ENCODE measurements around the gene TULP1.
A peak's percentile ranks its signal among the peaks of the same experiment; 100 is the strongest.
"Not testable (repeated sequence)": the region's sequence is repeated elsewhere in the genome, so short reads cannot be mapped to it uniquely, and the experiment has no call there.

Gene TULP1

DNA sequence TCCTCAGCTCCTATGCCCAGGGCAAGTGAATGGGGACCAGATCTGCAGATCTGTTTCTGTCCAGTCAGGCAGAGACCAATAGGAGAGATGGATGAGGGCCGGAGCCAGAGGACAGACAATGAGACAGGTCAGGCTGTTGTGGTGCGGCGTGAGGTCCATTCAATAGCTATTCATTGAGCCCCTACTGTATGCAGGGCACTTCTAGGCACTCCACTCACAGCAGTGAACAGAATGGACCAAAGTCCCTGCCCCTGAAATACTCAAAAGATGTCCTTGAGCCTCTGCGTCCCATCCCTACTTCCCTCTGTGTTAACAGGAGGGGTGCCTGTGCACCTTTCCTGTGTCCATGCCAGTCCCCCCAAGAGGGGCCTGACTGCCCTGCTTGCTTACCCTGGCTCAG is 8.5 kb upstream of the TULP1 start:
- no peak for DNase-seq (ENCODE audit: low read depth)

DNA sequence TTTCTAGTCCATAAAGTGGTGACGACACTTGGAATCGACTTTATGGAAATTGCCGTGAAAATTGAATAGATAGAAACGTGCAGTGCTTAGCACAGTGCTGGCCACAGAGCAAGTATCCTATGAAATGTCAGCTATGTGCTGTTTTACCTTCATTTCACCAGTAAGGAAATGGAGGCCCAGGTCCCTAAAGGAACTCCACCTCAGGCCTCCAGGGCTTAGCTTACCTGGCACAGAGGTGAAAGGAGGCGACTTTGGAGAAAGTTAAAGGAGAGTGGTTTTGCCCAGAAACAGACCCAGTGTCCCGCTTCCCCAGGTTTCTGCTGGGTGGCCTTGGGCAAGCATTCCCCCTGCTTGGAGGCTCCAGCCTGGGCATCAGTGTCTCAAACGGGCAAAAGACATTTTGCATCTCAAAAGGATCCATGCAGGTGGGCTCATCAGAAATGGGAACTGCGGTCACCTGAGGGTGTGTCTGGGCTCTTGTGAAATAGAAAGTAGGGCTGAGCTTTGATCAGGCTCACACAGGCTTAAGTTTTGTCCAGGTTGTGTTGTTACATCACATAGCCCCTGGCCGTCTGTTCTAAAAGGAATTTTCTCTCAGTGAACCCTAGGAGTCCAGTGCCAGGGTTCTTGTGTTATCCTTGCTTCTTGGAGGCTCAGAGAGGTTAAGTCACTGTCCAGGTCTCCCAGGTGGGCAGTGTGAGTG is 6.8 kb upstream of the TULP1 start:
- DNase-seq (ENCODE audit: low read depth): no peak

- no peak for DNase-seq (ENCODE audit: low read depth)
These were observed 6.0 kb upstream of the TULP1 start for GRCh38 chr6:35518566-35519312.

DNA sequence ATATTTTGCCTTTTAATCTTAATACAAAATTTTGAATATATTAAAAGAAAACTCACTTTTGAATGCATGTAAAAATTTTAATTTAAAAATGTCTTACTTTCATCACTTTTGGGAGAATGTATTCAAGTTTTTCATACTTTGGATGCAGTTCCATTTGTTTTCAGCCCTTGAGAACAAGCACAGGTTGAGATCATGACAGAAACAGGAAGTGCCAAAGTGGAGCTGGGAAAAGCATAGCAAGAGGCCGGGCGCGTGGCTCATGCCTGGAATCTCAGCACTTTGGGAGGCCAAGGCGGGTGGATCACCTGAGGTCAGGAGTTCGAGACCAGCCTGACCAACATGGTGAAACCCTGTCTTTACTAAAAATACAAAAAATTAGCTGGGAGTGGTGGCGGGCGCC is 5.3 kb upstream of the TULP1 start:
- DNase-seq (ENCODE audit: low read depth): not testable (repeated sequence)

DNA sequence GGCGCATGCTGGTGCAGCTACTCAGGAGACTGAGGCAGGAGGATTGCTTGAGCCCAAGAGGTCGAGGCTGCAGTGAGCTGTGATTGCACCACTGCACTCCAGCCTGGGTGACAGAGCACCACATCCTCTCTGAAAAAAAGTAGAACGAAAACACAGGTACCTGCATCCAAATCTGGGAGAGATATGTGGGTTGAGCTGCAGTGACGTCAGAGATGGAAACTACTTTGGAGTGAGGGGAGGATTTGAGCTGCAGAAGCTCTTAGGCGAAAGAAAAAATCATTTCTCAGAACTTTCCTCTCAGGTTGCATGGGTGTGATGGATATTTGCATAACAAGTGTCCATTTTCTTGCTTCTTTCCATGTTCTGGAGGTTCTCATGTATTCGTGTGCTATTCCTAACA is 4.0 kb upstream of the TULP1 start:
- DNase-seq (ENCODE audit: low read depth): no peak

DNA sequence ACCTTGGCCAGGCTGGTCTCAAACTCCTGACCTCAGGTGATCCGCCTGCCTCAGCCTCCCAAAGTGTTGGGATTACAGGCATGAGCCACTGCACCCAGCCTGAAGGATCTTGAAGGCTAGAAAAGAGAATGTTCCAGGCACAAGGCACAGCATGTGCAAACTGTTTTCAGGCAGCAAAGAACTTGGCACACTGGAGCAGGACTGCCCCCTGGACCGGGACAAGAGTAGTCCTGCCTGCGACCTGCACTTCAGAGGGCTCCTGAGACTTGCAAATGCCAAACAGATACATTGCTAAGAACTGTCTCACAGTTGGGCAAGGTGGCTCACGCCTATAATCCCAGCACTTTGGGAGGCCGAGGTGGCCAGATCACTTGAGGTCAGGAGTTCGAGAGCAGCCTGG is 3.2 kb upstream of the TULP1 start:
- DNase-seq (ENCODE audit: low read depth): not testable (repeated sequence)

GRCh38 chr6:35514587-35514986 is 1.9 kb upstream of the TULP1 start:
- no peak for DNase-seq (ENCODE audit: low read depth)

GRCh38 chr6:35512006-35512405 is 690 bp downstream of the TULP1 start:
- no peak for DNase-seq (ENCODE audit: low read depth)

GRCh38 chr6:35511562-35511941 is 1.1 kb downstream of the TULP1 start:
- DNase-seq (ENCODE audit: low read depth): no peak

- no peak for DNase-seq (ENCODE audit: low read depth)
These were observed 1.7 kb downstream of the TULP1 start for GRCh38 chr6:35510916-35511561.

DNA sequence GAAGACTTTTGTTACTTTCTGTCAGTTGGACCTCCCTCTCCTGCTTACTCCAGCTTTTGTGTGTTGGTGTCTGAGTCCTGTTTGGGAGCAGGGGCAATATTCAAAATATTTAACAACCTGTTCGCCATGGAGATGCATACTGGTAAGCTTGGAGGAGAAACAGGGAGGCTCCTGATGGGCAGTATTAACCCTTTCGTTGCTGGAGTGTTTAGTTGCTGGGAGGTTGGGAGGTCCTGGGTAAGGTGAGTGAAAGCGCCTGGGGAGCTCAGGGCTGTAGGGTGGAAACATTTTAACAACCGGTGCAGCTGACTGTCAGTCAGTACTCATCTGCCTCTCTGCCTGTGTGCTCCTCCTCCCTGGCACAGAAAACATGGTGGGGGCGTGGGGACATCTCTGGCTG is 4.2 kb downstream of the TULP1 start:
- no peak for DNase-seq (ENCODE audit: low read depth)

- no peak for DNase-seq (ENCODE audit: low read depth)
These were observed 4.7 kb downstream of the TULP1 start for GRCh38 chr6:35508027-35508426.

GRCh38 chr6:35507221-35507620 is 5.5 kb downstream of the TULP1 start:
- DNase-seq (ENCODE audit: low read depth): no peak

- DNase-seq (ENCODE audit: low read depth): no peak
These were observed 6.2 kb downstream of the TULP1 start for GRCh38 chr6:35506536-35506935.

GRCh38 chr6:35505999-35506412 is 6.7 kb downstream of the TULP1 start:
- DNase-seq (ENCODE audit: low read depth): no peak

DNA sequence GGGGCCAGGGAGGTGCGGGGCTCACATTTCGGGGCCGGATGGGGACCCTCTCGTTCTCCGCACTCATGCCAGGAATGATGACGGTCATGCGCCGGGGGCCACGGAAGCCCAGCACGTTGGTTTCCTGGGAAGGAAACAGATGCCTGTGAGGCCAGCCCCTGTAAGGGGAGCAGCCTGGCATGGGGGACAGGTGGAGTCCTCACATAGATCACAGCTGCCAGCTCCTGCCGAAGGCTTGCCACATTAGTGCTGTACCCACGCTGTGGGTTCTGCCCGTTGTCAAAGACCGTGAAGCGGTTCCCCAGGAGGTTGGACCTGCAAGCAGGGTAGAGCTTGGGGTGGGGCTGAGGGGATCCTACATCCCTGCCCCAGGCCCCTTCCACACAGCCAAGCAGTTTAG is 9.2 kb downstream of the TULP1 start:
- DNase-seq (ENCODE audit: low read depth): no peak

DNA sequence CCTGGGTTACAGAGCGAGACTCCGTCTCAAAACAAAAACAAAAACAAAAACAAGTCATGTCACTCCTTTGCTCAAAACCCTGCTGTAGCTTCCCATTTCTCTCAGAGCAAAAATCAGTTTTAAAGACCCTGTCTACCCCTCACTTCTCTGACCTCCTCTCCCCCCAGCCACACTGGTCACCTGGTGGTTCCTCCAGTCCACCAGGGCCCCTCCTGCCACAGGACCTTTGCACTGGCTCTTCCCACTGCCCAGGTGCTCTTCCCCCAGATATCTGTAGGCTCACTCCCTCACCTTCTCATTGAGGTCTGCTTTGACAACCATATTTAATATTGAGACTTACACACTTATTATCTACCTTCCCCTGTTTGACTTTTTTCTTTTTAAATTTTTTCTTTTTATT is 10.9 kb downstream of the TULP1 start:
- DNase-seq (ENCODE audit: low read depth): no peak

GRCh38 chr6:35500782-35501181 is 11.9 kb downstream of the TULP1 start:
- no peak for DNase-seq (ENCODE audit: low read depth)

DNA sequence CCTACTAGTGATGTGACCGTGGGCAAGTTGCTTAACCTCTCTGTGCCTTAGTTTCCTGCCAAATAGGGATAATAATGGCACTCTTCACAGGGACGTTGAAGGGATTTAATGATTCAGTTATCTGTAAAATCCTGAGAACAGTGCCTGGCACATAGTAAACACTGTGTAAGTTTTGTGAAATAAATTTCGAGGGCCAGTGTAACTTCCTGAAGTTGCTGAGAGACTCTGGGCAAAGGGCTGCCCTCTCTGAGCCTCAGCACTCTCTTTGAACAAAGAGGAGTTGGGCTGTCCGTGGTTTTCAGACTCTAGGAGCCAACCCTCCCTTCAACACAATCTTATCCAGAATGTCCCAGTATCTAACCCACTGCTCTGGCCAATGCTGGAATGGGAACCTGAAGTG is 13.3 kb downstream of the TULP1 start:
- no peak for DNase-seq (ENCODE audit: low read depth)

GRCh38 chr6:35498422-35499067 is 14.2 kb downstream of the TULP1 start:
- no peak for DNase-seq (ENCODE audit: low read depth)

- DNase-seq (ENCODE audit: low read depth): peak; percentile 34
These were observed 14.9 kb downstream of the TULP1 start for GRCh38 chr6:35497571-35498421.
